Measurements from ENCODE around the gene PADI6.

Gene PADI6

GRCh38 chr1:17437260-17437579 lies 65.2 kb downstream of the PADI6 start:
- DNase-seq = no peak

DNA sequence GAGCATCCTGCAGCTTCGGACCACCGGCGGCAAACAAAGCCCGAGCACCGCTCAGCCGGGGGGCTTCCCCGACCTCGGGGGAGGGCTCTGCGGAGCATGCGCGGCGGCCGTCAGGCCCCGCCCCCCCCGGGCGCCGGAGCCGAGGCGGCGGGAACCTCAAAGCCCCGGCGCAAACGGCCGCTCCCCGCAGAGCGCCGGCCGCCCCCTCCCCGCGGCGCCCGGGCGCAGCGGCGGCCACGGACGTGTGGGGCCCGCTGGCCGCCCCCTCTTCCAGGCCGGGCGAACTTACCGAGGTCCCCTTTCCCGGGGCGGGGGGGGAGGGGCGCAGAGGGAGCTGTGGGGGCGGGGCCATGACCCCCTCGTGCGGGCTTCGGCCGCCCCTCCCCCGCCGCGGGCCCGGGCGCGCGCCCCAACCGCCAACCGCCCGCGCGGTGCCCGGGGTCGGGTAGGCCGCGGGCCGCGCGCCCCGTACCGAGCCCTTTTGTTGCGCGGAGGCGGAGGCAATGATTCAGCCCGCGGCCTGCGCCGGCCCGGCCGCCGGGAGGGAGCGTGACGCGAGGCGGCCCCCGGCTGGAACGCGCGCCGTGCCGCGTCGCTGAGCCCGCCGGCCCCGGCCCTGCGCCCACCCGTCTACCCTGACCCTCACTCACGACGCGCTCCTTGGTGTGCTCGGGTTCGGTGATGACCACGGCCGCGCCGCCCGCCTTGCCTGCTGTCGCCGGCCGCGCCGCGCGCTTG lies 65.8 kb downstream of the PADI6 start:
- peak; percentile 46 for DNase-seq

- DNase-seq = peak; percentile 71
Measured at GRCh38 chr1:17438318-17439249, 66.6 kb downstream of the PADI6 start.

GRCh38 chr1:17439250-17440073 lies 67.5 kb downstream of the PADI6 start, which contains the start of gene RCC2:
Gene RCC2, minus strand, starts transcription at chr1:17439677. Its CDS starts 1,163 bp downstream, at chr1:17438514.
- peak; percentile 68 for DNase-seq

DNA sequence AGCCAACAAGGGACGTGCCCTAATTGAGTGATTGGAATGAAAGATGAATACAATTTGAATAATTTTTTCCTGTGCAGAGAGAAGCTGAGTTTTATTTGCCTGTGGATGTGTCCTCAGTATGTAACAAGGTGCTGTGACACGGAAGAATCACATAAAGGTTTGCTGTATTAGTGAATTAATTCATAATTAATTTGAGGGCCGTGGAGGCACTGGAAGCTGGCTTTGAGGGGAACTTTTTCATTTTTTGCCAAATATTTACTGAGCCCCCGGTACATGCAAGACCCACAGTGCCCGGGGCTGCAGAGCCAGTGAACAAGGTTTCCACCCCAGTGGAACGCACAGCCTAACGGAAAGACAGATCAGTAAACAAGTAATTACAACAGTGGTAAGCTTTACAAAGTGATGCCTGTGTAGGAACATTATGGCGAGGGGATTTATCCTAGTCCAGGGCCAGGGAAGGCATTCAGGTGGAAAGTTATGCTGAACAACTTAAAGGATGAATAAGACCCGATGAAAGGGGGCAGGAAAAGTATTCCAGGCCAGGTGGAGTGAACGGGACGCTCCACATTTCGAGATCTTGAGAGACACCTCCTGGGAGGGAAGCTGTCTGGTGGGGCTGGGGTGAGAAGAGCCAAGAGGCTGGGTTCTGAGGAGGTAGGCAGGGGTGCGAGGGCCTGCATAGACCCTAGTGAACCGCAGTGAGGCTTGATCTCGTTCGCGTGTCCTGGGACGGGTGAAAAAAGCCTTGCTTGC lies 68.3 kb downstream of the PADI6 start:
- no peak for DNase-seq

- no peak for DNase-seq
Measured at GRCh38 chr1:17440827-17441168, 68.8 kb downstream of the PADI6 start.

- DNase-seq = no peak
Measured at GRCh38 chr1:17441265-17441992, 69.4 kb downstream of the PADI6 start.

- DNase-seq = no peak
Measured at GRCh38 chr1:17441993-17442357, 70.0 kb downstream of the PADI6 start.

DNA sequence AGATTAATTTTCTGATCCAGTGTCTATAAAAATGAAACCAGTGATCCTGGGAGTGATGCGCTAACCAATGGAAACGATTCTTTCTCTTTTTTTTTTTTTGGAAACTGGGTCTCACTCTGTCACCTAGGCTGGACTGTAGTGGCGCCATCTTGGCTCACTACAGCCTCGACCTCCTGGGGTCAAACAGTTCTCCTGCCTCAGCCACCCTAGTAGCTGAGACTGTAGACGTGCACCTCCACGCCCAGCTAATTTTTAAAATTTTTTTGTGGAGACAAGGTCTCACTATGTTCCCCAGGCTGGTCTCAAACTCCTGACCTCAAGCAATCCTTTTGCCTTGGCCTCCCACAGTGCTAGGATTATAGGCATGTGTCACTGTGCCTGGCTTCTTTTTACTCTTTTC lies 70.8 kb downstream of the PADI6 start:
- DNase-seq = no peak

GRCh38 chr1:17447501-17447992 lies 75.6 kb downstream of the PADI6 start:
- no peak for DNase-seq
